HG03103 (cell line): ENCODE measurements around the gene ACAD9.

ENCODE experiments used
- ATAC-seq: cut with Tn5 transposase; IDR thresholded peaks from one replicate; pipeline ENCODE4 v1.9.1; 2021; ENCODE audit warnings: low read depth; ENCODE audit not compliant: unreplicated experiment

Gene ACAD9

GRCh38 chr3:128932516-128933212, 53.2 kb downstream of the ACAD9 start:
- no peak for ATAC-seq

- ATAC-seq = no peak
These were observed 53.9 kb downstream of the ACAD9 start for GRCh38 chr3:128933213-128933921.

- ATAC-seq = no peak
These were observed 54.5 kb downstream of the ACAD9 start for GRCh38 chr3:128933922-128934253.

GRCh38 chr3:128935922-128936321, 56.5 kb downstream of the ACAD9 start:
- ATAC-seq = no peak

GRCh38 chr3:128936341-128936740, 56.9 kb downstream of the ACAD9 start:
- no peak for ATAC-seq

GRCh38 chr3:128940252-128940651, 60.8 kb downstream of the ACAD9 start:
- no peak for ATAC-seq

- ATAC-seq = no peak
These were observed 62.9 kb downstream of the ACAD9 start for GRCh38 chr3:128942161-128942952.

GRCh38 chr3:128945041-128945877, 65.8 kb downstream of the ACAD9 start:
- no peak for ATAC-seq

- ATAC-seq = no peak
These were observed 66.4 kb downstream of the ACAD9 start for GRCh38 chr3:128945878-128946175.

GRCh38 chr3:128946411-128946810, 67.0 kb downstream of the ACAD9 start:
- ATAC-seq = no peak

GRCh38 chr3:128949158-128949557, 69.7 kb downstream of the ACAD9 start:
- ATAC-seq = no peak

GRCh38 chr3:128950223-128950938, 71.0 kb downstream of the ACAD9 start:
- ATAC-seq = no peak

GRCh38 chr3:128956440-128956839, 77.0 kb downstream of the ACAD9 start:
- ATAC-seq = no peak
